ENCODE data around the gene SLBP. TPM values are rescaled to one million over a fixed set of nuclear protein-coding genes. Genes with fewer than 3 reads are reported as not detected.
A peak's percentile ranks its signal among the peaks of the same experiment; 100 is the strongest.

Gene SLBP
- total RNA-seq, 1 donor from 2014 or later = 28.6 TPM

DNA sequence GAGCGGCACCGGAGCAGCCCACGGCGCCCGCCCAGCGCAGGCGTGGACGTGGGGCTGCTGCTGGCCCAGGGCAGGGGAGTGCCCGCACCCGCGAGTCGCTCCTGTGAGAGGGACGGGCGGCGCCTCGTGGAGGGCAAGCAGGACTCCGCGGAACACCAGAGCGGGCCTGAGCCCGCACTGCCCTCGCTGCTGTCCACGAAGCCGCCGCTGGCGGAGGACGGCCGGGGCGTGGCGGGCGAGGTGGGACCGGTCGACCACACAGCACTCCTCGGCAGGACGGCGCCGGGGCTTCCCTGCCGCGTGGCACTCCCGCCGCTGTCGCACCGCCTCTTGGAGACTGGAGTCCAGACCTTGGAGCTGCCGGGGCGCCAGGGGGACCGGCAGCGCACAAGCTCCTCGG lies 57.0 kb downstream of the SLBP start:
- DNase-seq (ENCODE audit: low spot score) = no peak

GRCh38 chr4:1654216-1654955 lies 57.7 kb downstream of the SLBP start:
- DNase-seq (ENCODE audit: low spot score) = no peak

DNA sequence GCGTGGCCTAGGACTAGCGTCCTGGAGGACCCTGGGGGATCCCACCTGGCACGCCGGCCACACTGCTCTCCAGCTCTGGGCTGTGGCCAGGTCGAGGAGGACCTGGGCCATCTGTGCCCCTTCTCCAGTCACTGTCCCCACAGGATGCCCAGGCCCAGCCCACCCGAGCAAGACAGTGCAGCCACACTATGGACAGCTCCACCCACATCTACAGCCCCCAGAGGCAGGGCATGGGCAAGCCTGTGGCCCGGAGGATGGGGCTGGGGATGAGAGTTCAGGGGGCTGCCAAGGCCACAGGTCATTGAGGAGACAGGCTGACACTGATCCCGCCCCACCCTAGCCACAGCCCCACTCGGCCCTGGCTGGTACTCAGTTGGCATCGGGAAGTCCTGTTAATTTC lies 58.3 kb downstream of the SLBP start:
- DNase-seq (ENCODE audit: low spot score) = no peak

DNA sequence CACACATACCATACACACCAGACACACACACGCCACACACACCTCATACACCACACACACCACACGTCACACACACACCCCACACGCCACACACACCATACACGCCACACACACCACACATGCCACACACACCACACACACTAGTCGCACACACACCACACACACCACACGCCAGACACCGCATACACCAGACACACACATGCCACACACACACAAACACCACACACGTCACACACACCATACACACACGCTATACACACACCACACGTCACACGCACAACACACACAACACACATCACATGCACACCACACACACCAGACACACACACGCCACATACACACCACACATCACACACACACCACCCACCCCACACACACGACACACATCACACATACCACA lies 60.0 kb downstream of the SLBP start:
- no peak for DNase-seq (ENCODE audit: low spot score)

- DNase-seq (ENCODE audit: low spot score) = no peak
Observed at GRCh38 chr4:1651609-1652008, 60.5 kb downstream of the SLBP start.

DNA sequence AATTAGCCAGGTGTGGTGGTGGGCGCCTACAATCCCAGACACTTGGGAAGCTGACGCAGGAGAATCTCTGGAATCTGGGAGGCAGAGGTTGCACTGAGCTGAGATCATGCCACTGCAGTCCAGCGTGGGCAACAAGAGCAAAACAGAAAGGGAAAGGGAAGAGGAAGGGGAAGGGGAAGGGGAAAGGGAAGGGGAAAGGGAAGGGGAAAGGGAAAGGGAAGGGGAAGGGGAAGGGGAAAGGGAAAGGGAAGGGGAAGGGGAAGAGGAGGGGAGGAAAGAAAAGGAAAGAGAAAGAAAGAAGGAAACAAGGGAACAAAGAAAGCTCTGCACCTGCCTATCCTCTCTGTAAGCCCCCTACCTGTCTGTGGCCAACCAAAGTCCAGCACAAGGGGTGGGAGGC lies 63.2 kb downstream of the SLBP start:
- DNase-seq (ENCODE audit: low spot score) = no peak

- DNase-seq (ENCODE audit: low spot score) = no peak
Observed at GRCh38 chr4:1647432-1647831, 64.7 kb downstream of the SLBP start.

DNA sequence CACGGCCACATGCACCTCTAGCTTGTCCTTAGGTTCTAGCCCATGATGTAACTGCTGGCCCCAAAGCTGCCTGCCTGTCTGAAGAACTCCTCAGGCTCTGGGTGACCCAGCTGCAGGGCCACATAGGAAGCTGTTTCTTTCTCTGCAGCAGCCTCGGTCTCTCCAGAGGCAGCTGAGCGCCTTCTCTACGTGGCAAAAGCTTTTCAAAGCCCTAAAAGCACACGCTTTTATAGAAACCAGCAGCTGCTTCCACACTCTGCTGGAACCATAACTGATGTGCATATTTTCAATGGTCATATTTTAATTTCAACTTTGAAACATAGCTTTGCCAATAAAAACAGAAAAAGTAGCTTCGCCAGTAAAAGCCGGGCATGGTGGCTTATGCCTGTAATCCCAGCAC lies 65.4 kb downstream of the SLBP start:
- no peak for DNase-seq (ENCODE audit: low spot score)

GRCh38 chr4:1644891-1645657 lies 67.0 kb downstream of the SLBP start:
- peak; percentile 88 for DNase-seq (ENCODE audit: low spot score)

- no peak for DNase-seq (ENCODE audit: low spot score)
Observed at GRCh38 chr4:1643971-1644735, 68.0 kb downstream of the SLBP start.

Other genes with a start within 250 kb of the SLBP start
- not detected for gene FAM53A, start 28.0 kb downstream of the SLBP start, total RNA-seq (ENCODE audit: insufficient read depth, low replicate concordance)
- 26.0 TPM for gene TMEM129, start 9.0 kb upstream of the SLBP start, total RNA-seq (ENCODE audit: insufficient read depth, low replicate concordance)
- 12.0 TPM for gene TACC3, start 9.2 kb upstream of the SLBP start, total RNA-seq (ENCODE audit: insufficient read depth, low replicate concordance)
- gene FGFR3, start 81.0 kb upstream of the SLBP start, total RNA-seq (ENCODE audit: insufficient read depth, low replicate concordance) = 66.2 TPM
- 37.6 TPM for gene LETM1, start 143.8 kb upstream of the SLBP start, total RNA-seq (ENCODE audit: insufficient read depth, low replicate concordance)
- 25.5 TPM for gene NSD2, start 159.1 kb upstream of the SLBP start, total RNA-seq (ENCODE audit: insufficient read depth, low replicate concordance)